ENCODE results near the gene BPIFA1.

- no peak for TF ChIP-seq TSC22D4 (tag; IDR thresholded peaks at IDR 0.05)
- TF ChIP-seq ATF2 (CRISPR knock-in tag; IDR thresholded peaks at IDR 0.05): no peak
- TF ChIP-seq CEBPB (tag; IDR thresholded peaks at IDR 0.05): no peak
- no peak for TF ChIP-seq JUN (IDR thresholded peaks at IDR 0.05; ENCODE audit: borderline replicate concordance, low read depth, low read length)
- no peak for TF ChIP-seq JUN (CRISPR knock-in tag; IDR thresholded peaks at IDR 0.05; ENCODE audit: borderline replicate concordance)
- TF ChIP-seq MBD1 (CRISPR knock-in tag; IDR thresholded peaks at IDR 0.05): no peak
- TF ChIP-seq ZFX (CRISPR knock-in tag; IDR thresholded peaks at IDR 0.05): no peak
- TF ChIP-seq ETS2 (tag; IDR thresholded peaks at IDR 0.05; ENCODE audit: borderline replicate concordance, poor library complexity, severe bottlenecking): no peak
- TF ChIP-seq ETV6 (IDR thresholded peaks at IDR 0.05; ENCODE audit: borderline replicate concordance in 1 of 2, low read depth in 2 of 2, low read length in 1 of 2): no peak
- TF ChIP-seq ETV6 (CRISPR knock-in tag; IDR thresholded peaks at IDR 0.05; ENCODE audit: borderline replicate concordance): no peak
- TF ChIP-seq SRSF1 (IDR thresholded peaks at IDR 0.05; ENCODE audit: low read depth, low read length): no peak
- no peak for TF ChIP-seq DPF2 (IDR thresholded peaks at IDR 0.05)
- no peak for TF ChIP-seq POLR2AphosphoS5 (IDR thresholded peaks at IDR 0.05; ENCODE audit: control insufficient read depth, insufficient read depth, low read depth, low read length)
- TF ChIP-seq CTCF (IDR thresholded peaks at IDR 0.05 in 2 of 3, conservative IDR thresholded peaks at IDR 0.05 in 1 of 3; ENCODE audit: insufficient read depth in 2 of 3, low read depth in 1 of 3, low read length in 3 of 3): no peak
These were observed 1.7 kb upstream of the BPIFA1 start for GRCh38 chr20:33234050-33234449.

Data from K562 (cell line).